ENCODE measurements around the gene CDH13.

Gene CDH13

GRCh38 chr16:83720981-83721380, 1094.2 kb downstream of the CDH13 start:
- H2BK120ac ChIP-seq (ENCODE audit: insufficient read depth, low read length, poor library complexity) = no peak overlapping the region
- H3K4me3 ChIP-seq (ENCODE audit: low read depth, low read length) = no peak overlapping the region
- no peaks in the 10 kb centered on the region for H3K79me1 ChIP-seq (ENCODE audit: low read length)
- H4K8ac ChIP-seq (ENCODE audit: low read depth, low read length) = no peak overlapping the region
- peaks cover 3% of the 10 kb centered on the region for H3K9me3 ChIP-seq (ENCODE audit: insufficient read depth, low read depth, low read length)
- no peak overlapping the region for H3K18ac ChIP-seq (ENCODE audit: low read length)
- no peak overlapping the region for H3K4ac ChIP-seq (ENCODE audit: low read depth, low read length)
- no peak for DNase-seq
- no peak overlapping the region for H3K14ac ChIP-seq (ENCODE audit: low read length)
- WGBS (ENCODE audit: extremely low coverage, insufficient coverage, insufficient read length) = no CpG with 5 or more reads among the region's 4 CpGs
- no peak overlapping the region for H2BK12ac ChIP-seq (ENCODE audit: low read length)
- no peaks in the 10 kb centered on the region for H3K79me2 ChIP-seq (ENCODE audit: control insufficient read depth, insufficient read depth, low read length, poor library complexity)
- H3K36me3 ChIP-seq (ENCODE audit: control insufficient read depth in 1 of 2, insufficient read depth in 2 of 2, low read length in 2 of 2) = no peaks in the 10 kb centered on the region
- H3K9ac ChIP-seq (ENCODE audit: low read length) = no peak overlapping the region
- no peak overlapping the region for H4K12ac ChIP-seq (ENCODE audit: low read depth, low read length)
- H2AFZ ChIP-seq (ENCODE audit: insufficient read depth, low read length, poor library complexity) = no peak overlapping the region
- H3K27me3 ChIP-seq (ENCODE audit: insufficient read depth, low read length) = no peaks in the 10 kb centered on the region
- H3K23ac ChIP-seq (ENCODE audit: low read length) = no peak overlapping the region
- H3K4me2 ChIP-seq (ENCODE audit: low read length) = no peak overlapping the region
- H4K91ac ChIP-seq (ENCODE audit: low read depth, low read length) = no peak overlapping the region
- H2BK5ac ChIP-seq (ENCODE audit: low read depth, low read length, poor library complexity) = no peak overlapping the region
- H2AK5ac ChIP-seq (ENCODE audit: low read length) = no peak overlapping the region
- no peaks in the 10 kb centered on the region for H3K4me1 ChIP-seq (ENCODE audit: control insufficient read depth in 1 of 2, insufficient read depth in 2 of 2, low read length in 2 of 2)
- no peak overlapping the region for H3K27ac ChIP-seq (ENCODE audit: low read depth, low read length)

DNA sequence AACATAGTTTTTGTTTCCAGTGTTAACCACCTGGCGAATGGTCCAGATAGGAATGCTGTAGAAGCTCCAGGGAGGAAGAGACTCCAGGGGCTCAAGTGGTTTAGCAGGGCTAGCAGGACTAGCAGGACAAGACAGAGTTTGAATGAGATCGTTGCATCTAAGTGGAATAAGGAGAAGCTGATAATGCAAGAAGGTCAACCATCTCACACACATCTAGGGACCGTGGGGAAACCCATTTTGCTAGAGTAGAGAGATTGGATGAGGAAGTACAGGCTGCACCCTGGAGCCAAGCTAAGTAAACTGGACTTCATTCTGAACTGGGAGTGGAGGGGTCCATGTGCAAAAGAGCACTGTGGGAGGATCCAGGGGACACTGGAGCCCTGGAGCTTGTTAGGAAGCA, 1094.9 kb downstream of the CDH13 start:
- no peak for DNase-seq
- H3K4me3 ChIP-seq (ENCODE audit: low read depth, low read length) = no peak overlapping the region
- no peak overlapping the region for H2BK12ac ChIP-seq (ENCODE audit: low read length)
- no peak overlapping the region for H3K4me2 ChIP-seq (ENCODE audit: low read length)
- H3K79me2 ChIP-seq (ENCODE audit: control insufficient read depth, insufficient read depth, low read length, poor library complexity) = no peaks in the 10 kb centered on the region
- H4K8ac ChIP-seq (ENCODE audit: low read depth, low read length) = no peak overlapping the region
- H3K4me1 ChIP-seq (ENCODE audit: control insufficient read depth in 1 of 2, insufficient read depth in 2 of 2, low read length in 2 of 2) = no peaks in the 10 kb centered on the region
- H3K23ac ChIP-seq (ENCODE audit: low read length) = no peak overlapping the region
- no peaks in the 10 kb centered on the region for H3K27me3 ChIP-seq (ENCODE audit: insufficient read depth, low read length)
- no peak overlapping the region for H3K9ac ChIP-seq (ENCODE audit: low read length)
- no peak overlapping the region for H3K4ac ChIP-seq (ENCODE audit: low read depth, low read length)
- WGBS (ENCODE audit: extremely low coverage, insufficient coverage, insufficient read length) = no CpG with 5 or more reads among the region's 3 CpGs
- no peak overlapping the region for H3K14ac ChIP-seq (ENCODE audit: low read length)
- H2AK5ac ChIP-seq (ENCODE audit: low read length) = no peak overlapping the region
- peaks cover 3% of the 10 kb centered on the region for H3K9me3 ChIP-seq (ENCODE audit: insufficient read depth, low read depth, low read length)
- H4K91ac ChIP-seq (ENCODE audit: low read depth, low read length) = no peak overlapping the region
- no peak overlapping the region for H2BK5ac ChIP-seq (ENCODE audit: low read depth, low read length, poor library complexity)
- H2AFZ ChIP-seq (ENCODE audit: insufficient read depth, low read length, poor library complexity) = no peak overlapping the region
- no peaks in the 10 kb centered on the region for H3K79me1 ChIP-seq (ENCODE audit: low read length)
- H2BK120ac ChIP-seq (ENCODE audit: insufficient read depth, low read length, poor library complexity) = no peak overlapping the region
- H3K36me3 ChIP-seq (ENCODE audit: control insufficient read depth in 1 of 2, insufficient read depth in 2 of 2, low read length in 2 of 2) = no peaks in the 10 kb centered on the region
- no peak overlapping the region for H3K18ac ChIP-seq (ENCODE audit: low read length)
- H3K27ac ChIP-seq (ENCODE audit: low read depth, low read length) = no peak overlapping the region
- H4K12ac ChIP-seq (ENCODE audit: low read depth, low read length) = no peak overlapping the region

GRCh38 chr16:83722456-83723183, 1095.9 kb downstream of the CDH13 start:
- Histone ChIP-seq H3K27me3 (ENCODE audit: insufficient read depth, low read length) (no peaks in the 10 kb centered on the region), H3K79me2 (ENCODE audit: control insufficient read depth, insufficient read depth, low read length, poor library complexity) (no peaks in the 10 kb centered on the region), H4K91ac (ENCODE audit: low read depth, low read length) (no peak overlapping the region), H4K8ac (ENCODE audit: low read depth, low read length) (no peak overlapping the region), H2BK5ac (ENCODE audit: low read depth, low read length, poor library complexity) (no peak overlapping the region), H3K27ac (ENCODE audit: low read depth, low read length) (no peak overlapping the region), H3K79me1 (ENCODE audit: low read length) (no peaks in the 10 kb centered on the region), H3K9me3 (ENCODE audit: insufficient read depth, low read depth, low read length) (peaks cover 3% of the 10 kb centered on the region), H3K4me2 (ENCODE audit: low read length) (no peak overlapping the region), H2AFZ (ENCODE audit: insufficient read depth, low read length, poor library complexity) (no peak overlapping the region), H2BK12ac (ENCODE audit: low read length) (no peak overlapping the region), H2BK120ac (ENCODE audit: insufficient read depth, low read length, poor library complexity) (no peak overlapping the region), H3K36me3 (ENCODE audit: control insufficient read depth in 1 of 2, insufficient read depth in 2 of 2, low read length in 2 of 2) (no peaks in the 10 kb centered on the region), H3K23ac (ENCODE audit: low read length) (no peak overlapping the region), H2AK5ac (ENCODE audit: low read length) (no peak overlapping the region), H3K18ac (ENCODE audit: low read length) (no peak overlapping the region), H3K4me3 (ENCODE audit: low read depth, low read length) (no peak overlapping the region), H3K9ac (ENCODE audit: low read length) (no peak overlapping the region), H3K14ac (ENCODE audit: low read length) (no peak overlapping the region), H4K12ac (ENCODE audit: low read depth, low read length) (no peak overlapping the region), H3K4me1 (ENCODE audit: control insufficient read depth in 1 of 2, insufficient read depth in 2 of 2, low read length in 2 of 2) (no peaks in the 10 kb centered on the region), H3K4ac (ENCODE audit: low read depth, low read length) (no peak overlapping the region)
- WGBS (ENCODE audit: extremely low coverage, insufficient coverage, insufficient read length) = no CpG with 5 or more reads among the region's 6 CpGs
- DNase-seq = no peak

- Histone ChIP-seq H4K91ac (ENCODE audit: low read depth, low read length) (no peak overlapping the region), H4K8ac (ENCODE audit: low read depth, low read length) (no peak overlapping the region), H3K9me3 (ENCODE audit: insufficient read depth, low read depth, low read length) (peaks cover 3% of the 10 kb centered on the region), H3K36me3 (ENCODE audit: control insufficient read depth in 1 of 2, insufficient read depth in 2 of 2, low read length in 2 of 2) (no peaks in the 10 kb centered on the region), H2AK5ac (ENCODE audit: low read length) (no peak overlapping the region), H2BK5ac (ENCODE audit: low read depth, low read length, poor library complexity) (no peak overlapping the region), H3K18ac (ENCODE audit: low read length) (no peak overlapping the region), H3K4ac (ENCODE audit: low read depth, low read length) (no peak overlapping the region), H3K79me2 (ENCODE audit: control insufficient read depth, insufficient read depth, low read length, poor library complexity) (no peaks in the 10 kb centered on the region), H2BK12ac (ENCODE audit: low read length) (no peak overlapping the region), H3K14ac (ENCODE audit: low read length) (no peak overlapping the region), H2BK120ac (ENCODE audit: insufficient read depth, low read length, poor library complexity) (no peak overlapping the region), H3K27me3 (ENCODE audit: insufficient read depth, low read length) (no peaks in the 10 kb centered on the region), H3K4me3 (ENCODE audit: low read depth, low read length) (no peak overlapping the region), H3K4me1 (ENCODE audit: control insufficient read depth in 1 of 2, insufficient read depth in 2 of 2, low read length in 2 of 2) (no peaks in the 10 kb centered on the region), H4K12ac (ENCODE audit: low read depth, low read length) (no peak overlapping the region), H3K27ac (ENCODE audit: low read depth, low read length) (no peak overlapping the region), H3K9ac (ENCODE audit: low read length) (no peak overlapping the region), H3K23ac (ENCODE audit: low read length) (no peak overlapping the region), H3K79me1 (ENCODE audit: low read length) (no peaks in the 10 kb centered on the region), H3K4me2 (ENCODE audit: low read length) (no peak overlapping the region), H2AFZ (ENCODE audit: insufficient read depth, low read length, poor library complexity) (no peak overlapping the region)
- no CpG with 5 or more reads among the region's 3 CpGs for WGBS (ENCODE audit: extremely low coverage, insufficient coverage, insufficient read length)
- DNase-seq = no peak
Measured at GRCh38 chr16:83723244-83723643, 1096.5 kb downstream of the CDH13 start.

All from trophoblast cell (in vitro differentiated cells and primary cell).